Keratinocyte (primary cell): Measurements from ENCODE around the gene LINGO1. TPM values are rescaled to one million over a fixed set of nuclear protein-coding genes. Genes with fewer than 3 reads are reported as not detected.

Source experiments
- DNase-seq: peaks from one replicate; pipeline ENCODE4 v3.0.0-alpha.2; 2011; ENCODE audit warnings: low read depth, missing footprints, low spot score
- FAIRE-seq: peaks from 2 replicates; lab custom pipeline; 2011; peaks lifted over from hg19 to GRCh38; lab: Jason Lieb, UNC
- H2AFZ ChIP-seq: 2 replicates; pipeline ENCODE4 v1.6.0; 2012; ENCODE audit warnings: low read length, control low read depth, inconsistent platforms; ENCODE audit not compliant: control insufficient read depth
- H3K27ac ChIP-seq: 2 replicates; pipeline ENCODE4 v1.5.1; 2011; ENCODE audit warnings: low read length; ENCODE audit not compliant: control insufficient read depth, insufficient read depth
- H3K27me3 ChIP-seq: 3 replicates; pipeline ENCODE4 v1.6.0; 2011; ENCODE audit warnings: low read length; ENCODE audit not compliant: control insufficient read depth, insufficient read depth; ENCODE audit errors: extremely low read depth
- H3K36me3 ChIP-seq, 2 experiments: 2 replicates in 1 of 2; 3 replicates in 1 of 2; pipeline ENCODE4 v1.5.1; 2011; ENCODE audit warnings: low read length in 2 of 2, mild to moderate bottlenecking in 1 of 2; ENCODE audit not compliant: control insufficient read depth in 2 of 2, insufficient read depth in 2 of 2; ENCODE audit errors: extremely low read depth in 1 of 2
- H3K4me1 ChIP-seq: 3 replicates; pipeline ENCODE4 v1.5.1; 2011; ENCODE audit warnings: low read length; ENCODE audit not compliant: control insufficient read depth, insufficient read depth; ENCODE audit errors: extremely low read depth
- H3K4me2 ChIP-seq: 3 replicates; pipeline ENCODE4 v1.6.0; 2011; ENCODE audit warnings: low read depth, low read length; ENCODE audit not compliant: control insufficient read depth, insufficient read depth; ENCODE audit errors: extremely low read depth
- H3K4me3 ChIP-seq, 3 experiments: fragments of 200-600 bp in 1 of 3; sonication (generic) in 1 of 3; 2 replicates in 2 of 3; 3 replicates in 1 of 3; pipeline ENCODE4 v1.5.1; 2011 to 2016; ENCODE audit warnings: low read length in 3 of 3, mild to moderate bottlenecking in 3 of 3, control low read depth in 2 of 3, inconsistent platforms in 1 of 3, low read depth in 1 of 3, mixed read lengths in 1 of 3, mixed run types in 1 of 3, moderate library complexity in 1 of 3; ENCODE audit not compliant: control insufficient read depth in 2 of 3, insufficient read depth in 2 of 3; ENCODE audit errors: extremely low read depth in 1 of 3
- H3K79me2 ChIP-seq: 2 replicates; pipeline ENCODE4 v1.6.0; 2012; ENCODE audit warnings: low read length; ENCODE audit not compliant: control insufficient read depth, insufficient read depth
- H3K9ac ChIP-seq: 3 replicates; pipeline ENCODE4 v1.6.0; 2011; ENCODE audit warnings: low read length; ENCODE audit not compliant: control insufficient read depth, insufficient read depth; ENCODE audit errors: extremely low read depth
- H3K9me1 ChIP-seq: 3 replicates; pipeline ENCODE4 v1.6.0; 2011; ENCODE audit warnings: low read length; ENCODE audit not compliant: control insufficient read depth, insufficient read depth; ENCODE audit errors: extremely low read depth
- H3K9me3 ChIP-seq: 2 replicates; pipeline ENCODE4 v1.5.1; 2012; ENCODE audit warnings: low read depth, low read length; ENCODE audit not compliant: control insufficient read depth
- H4K20me1 ChIP-seq: 3 replicates; pipeline ENCODE4 v1.6.0; 2011; ENCODE audit warnings: low read length; ENCODE audit not compliant: control insufficient read depth, insufficient read depth; ENCODE audit errors: extremely low read depth
- EZH2 ChIP-seq: IDR thresholded peaks from one replicate; pipeline ENCODE4 v1.6.1; 2012; ENCODE audit warnings: inconsistent platforms, mild to moderate bottlenecking, low read length, moderate library complexity
- dilution Hi-C: fragments of 300-500 bp; cut with MboI; formaldehyde crosslinking; loops from one replicate; pipeline ENCODE4 v1.7.0; 2020; ENCODE audit warnings: low sequenced_read_pairs; ENCODE audit not compliant: extremely low pct_ligation_motif_present
- polyA plus RNA-seq, 5 experiments: library from polyadenylated mRNA; depleted of rRNA in 3 of 5; stranded (reverse) in 3 of 5; stranded (forward) in 1 of 5; unstranded in 1 of 5; fragments of >200 nt; gene quantifications; 1 replicate in 1 of 5; 2 replicates in 3 of 5; 3 replicates in 1 of 5; pipeline versions ENCODE4 v1.2.1 to v1.2.3, GENCODE V29; 2011 to 2012; ENCODE audit warnings: missing spikeins in 2 of 5, low read depth in 1 of 5, low replicate concordance in 1 of 5
- TF ChIP-seq, protein P1 (sequence below), 3 experiments: IDR thresholded peaks in 1 of 3; conservative IDR thresholded peaks in 1 of 3; optimal IDR thresholded peaks in 1 of 3; 2 replicates in 2 of 3; 3 replicates in 1 of 3; pipeline versions ENCODE3 to v1.5.1; 2011; ENCODE audit warnings: low read length in 3 of 3, mild to moderate bottlenecking in 3 of 3, moderate library complexity in 2 of 3, control low read depth in 1 of 3, inconsistent platforms in 1 of 3; ENCODE audit not compliant: insufficient read depth in 2 of 3; ENCODE audit errors: extremely low read depth in 1 of 3

Gene LINGO1
- polyA plus RNA-seq, 1 donor (not counting 4 experiments of a cell fraction or from before 2014, with no cell fraction given): not detected

DNA sequence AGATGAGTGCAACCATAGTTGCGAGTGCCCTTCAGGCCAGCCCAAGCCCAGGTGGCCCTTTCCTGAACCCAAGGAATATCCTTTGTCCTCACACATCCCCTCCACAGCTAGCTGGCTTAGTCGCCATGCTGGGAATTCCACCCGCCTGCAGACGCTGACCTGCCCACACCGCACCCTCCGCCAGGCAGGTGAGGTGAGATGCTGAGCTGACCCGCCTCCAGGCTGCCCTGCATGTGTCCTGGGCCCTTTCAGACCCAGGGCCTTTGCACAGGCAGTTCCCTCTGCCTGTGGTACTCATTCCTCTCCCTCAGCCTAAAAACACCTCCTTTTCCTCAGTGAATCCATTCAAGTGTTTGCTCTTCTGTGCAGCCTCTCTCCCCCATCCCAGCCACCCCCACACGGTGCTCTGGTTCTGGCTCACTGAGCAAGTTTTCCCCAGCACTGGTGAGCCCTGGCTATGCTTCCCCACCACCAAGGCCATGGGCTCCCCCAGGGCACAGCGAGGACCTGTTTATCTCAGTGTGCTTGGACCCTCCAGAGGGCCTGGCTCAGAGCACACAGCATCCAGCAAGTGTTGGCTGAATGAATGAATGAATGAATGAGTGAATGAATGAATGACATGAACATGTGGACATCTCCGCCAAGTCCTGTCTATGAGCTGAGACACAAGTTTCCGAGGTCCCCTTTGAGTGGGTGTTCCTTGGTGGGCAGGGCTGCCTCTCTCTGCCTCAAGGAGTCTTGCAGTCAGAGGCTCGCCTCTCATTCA is 33.0 kb upstream of the LINGO1 start:
- H3K27ac ChIP-seq: no peak overlapping the region
- H3K9ac ChIP-seq: no peak overlapping the region
- H3K4me2 ChIP-seq: no peak overlapping the region
- no peak for TF ChIP-seq EZH2
- TF ChIP-seq, protein P1, sequence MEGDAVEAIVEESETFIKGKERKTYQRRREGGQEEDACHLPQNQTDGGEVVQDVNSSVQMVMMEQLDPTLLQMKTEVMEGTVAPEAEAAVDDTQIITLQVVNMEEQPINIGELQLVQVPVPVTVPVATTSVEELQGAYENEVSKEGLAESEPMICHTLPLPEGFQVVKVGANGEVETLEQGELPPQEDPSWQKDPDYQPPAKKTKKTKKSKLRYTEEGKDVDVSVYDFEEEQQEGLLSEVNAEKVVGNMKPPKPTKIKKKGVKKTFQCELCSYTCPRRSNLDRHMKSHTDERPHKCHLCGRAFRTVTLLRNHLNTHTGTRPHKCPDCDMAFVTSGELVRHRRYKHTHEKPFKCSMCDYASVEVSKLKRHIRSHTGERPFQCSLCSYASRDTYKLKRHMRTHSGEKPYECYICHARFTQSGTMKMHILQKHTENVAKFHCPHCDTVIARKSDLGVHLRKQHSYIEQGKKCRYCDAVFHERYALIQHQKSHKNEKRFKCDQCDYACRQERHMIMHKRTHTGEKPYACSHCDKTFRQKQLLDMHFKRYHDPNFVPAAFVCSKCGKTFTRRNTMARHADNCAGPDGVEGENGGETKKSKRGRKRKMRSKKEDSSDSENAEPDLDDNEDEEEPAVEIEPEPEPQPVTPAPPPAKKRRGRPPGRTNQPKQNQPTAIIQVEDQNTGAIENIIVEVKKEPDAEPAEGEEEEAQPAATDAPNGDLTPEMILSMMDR (optimal IDR thresholded peaks at IDR 0.05 in 1 of 3, IDR thresholded peaks at IDR 0.05 in 1 of 3, conservative IDR thresholded peaks at IDR 0.05 in 1 of 3; ENCODE audit: extremely low read depth in 1 of 3, insufficient read depth in 2 of 3, low read length in 3 of 3): no peak
- no peaks in the 10 kb centered on the region for H3K36me3 ChIP-seq
- peaks cover 10% of the 10 kb centered on the region for H3K27me3 ChIP-seq
- H3K9me1 ChIP-seq: no peaks in the 10 kb centered on the region
- dilution Hi-C loops: no loop called here
- DNase-seq (no peak), FAIRE-seq (no peak)
- H3K9me3 ChIP-seq: no peaks in the 10 kb centered on the region
- no peaks in the 10 kb centered on the region for H3K79me2 ChIP-seq
- no peak overlapping the region for H2AFZ ChIP-seq
- no peaks in the 10 kb centered on the region for H3K4me1 ChIP-seq
- H3K4me3 ChIP-seq: no peak overlapping the region
- H4K20me1 ChIP-seq: no peaks in the 10 kb centered on the region

- Histone ChIP-seq H3K27me3 (peaks cover 7% of the 10 kb centered on the region), H3K9ac (no peak overlapping the region), H3K4me2 (no peak overlapping the region), H3K36me3 (no peaks in the 10 kb centered on the region), H3K9me1 (no peaks in the 10 kb centered on the region), H3K4me3 (no peak overlapping the region), H3K9me3 (no peaks in the 10 kb centered on the region), H3K27ac (no peak overlapping the region), H3K79me2 (no peaks in the 10 kb centered on the region), H4K20me1 (no peaks in the 10 kb centered on the region), H3K4me1 (no peaks in the 10 kb centered on the region), H2AFZ (no peak overlapping the region)
- DNase-seq (no peak), FAIRE-seq (no peak)
- dilution Hi-C loops: no loop called here
- TF ChIP-seq EZH2: no peak
- TF ChIP-seq, protein P1 (optimal IDR thresholded peaks at IDR 0.05 in 1 of 3, IDR thresholded peaks at IDR 0.05 in 1 of 3, conservative IDR thresholded peaks at IDR 0.05 in 1 of 3; ENCODE audit: extremely low read depth in 1 of 3, insufficient read depth in 2 of 3, low read length in 3 of 3): no peak
Measured at GRCh38 chr15:77664428-77664827, 31.7 kb upstream of the LINGO1 start.
